Neural crest cell (in vitro differentiated cells): ENCODE measurements around the gene MLIP. TPM values are rescaled to one million over a fixed set of nuclear protein-coding genes. Genes with fewer than 3 reads are reported as not detected.

ENCODE experiments used
- DNase-seq: peaks from one replicate; pipeline ENCODE4 v3.0.0; 2021; ENCODE audit warnings: low read depth, mixed read lengths, low spot score
- H3K27ac Mint-ChIP-seq: one replicate; pipeline ENCODE4 v1.8.0; 2021; ENCODE audit warnings: mild to moderate bottlenecking, mixed read lengths; ENCODE audit not compliant: unreplicated experiment
- H3K27me3 Mint-ChIP-seq: 2 replicates; pipeline ENCODE4 v1.8.0; 2021; ENCODE audit warnings: low read depth, mild to moderate bottlenecking, mixed read lengths
- H3K36me3 Mint-ChIP-seq: 2 replicates; pipeline ENCODE4 v1.8.0; 2021; ENCODE audit warnings: low read depth, mild to moderate bottlenecking, mixed read lengths
- H3K4me1 Mint-ChIP-seq: 2 replicates; pipeline ENCODE4 v1.8.0; 2021; ENCODE audit warnings: mixed read lengths
- H3K4me3 Mint-ChIP-seq: one replicate; pipeline ENCODE4 v1.8.0; 2021; ENCODE audit warnings: mild to moderate bottlenecking, mixed read lengths
- H3K9me3 Mint-ChIP-seq: 2 replicates; pipeline ENCODE4 v1.8.0; 2021; ENCODE audit warnings: mixed read lengths
- long read RNA-seq: library from polyadenylated mRNA; unstranded; transcript quantifications from one replicate; pipeline ENCODE4 v2.0.0, GENCODE V29; 2020
- total RNA-seq: library from RNA; stranded (reverse); gene quantifications from 2 replicates; pipeline ENCODE4 v1.2.1, GENCODE V29; 2021
- TF ChIP-seq, protein P1 (sequence below): fragments of 200-600 bp; sonication (generic); conservative IDR thresholded peaks from 2 replicates; pipeline ENCODE4 v1.5.0; 2021; ENCODE audit warnings: antibody characterized with exemption, mild to moderate bottlenecking

The MLIP gene, protein sequence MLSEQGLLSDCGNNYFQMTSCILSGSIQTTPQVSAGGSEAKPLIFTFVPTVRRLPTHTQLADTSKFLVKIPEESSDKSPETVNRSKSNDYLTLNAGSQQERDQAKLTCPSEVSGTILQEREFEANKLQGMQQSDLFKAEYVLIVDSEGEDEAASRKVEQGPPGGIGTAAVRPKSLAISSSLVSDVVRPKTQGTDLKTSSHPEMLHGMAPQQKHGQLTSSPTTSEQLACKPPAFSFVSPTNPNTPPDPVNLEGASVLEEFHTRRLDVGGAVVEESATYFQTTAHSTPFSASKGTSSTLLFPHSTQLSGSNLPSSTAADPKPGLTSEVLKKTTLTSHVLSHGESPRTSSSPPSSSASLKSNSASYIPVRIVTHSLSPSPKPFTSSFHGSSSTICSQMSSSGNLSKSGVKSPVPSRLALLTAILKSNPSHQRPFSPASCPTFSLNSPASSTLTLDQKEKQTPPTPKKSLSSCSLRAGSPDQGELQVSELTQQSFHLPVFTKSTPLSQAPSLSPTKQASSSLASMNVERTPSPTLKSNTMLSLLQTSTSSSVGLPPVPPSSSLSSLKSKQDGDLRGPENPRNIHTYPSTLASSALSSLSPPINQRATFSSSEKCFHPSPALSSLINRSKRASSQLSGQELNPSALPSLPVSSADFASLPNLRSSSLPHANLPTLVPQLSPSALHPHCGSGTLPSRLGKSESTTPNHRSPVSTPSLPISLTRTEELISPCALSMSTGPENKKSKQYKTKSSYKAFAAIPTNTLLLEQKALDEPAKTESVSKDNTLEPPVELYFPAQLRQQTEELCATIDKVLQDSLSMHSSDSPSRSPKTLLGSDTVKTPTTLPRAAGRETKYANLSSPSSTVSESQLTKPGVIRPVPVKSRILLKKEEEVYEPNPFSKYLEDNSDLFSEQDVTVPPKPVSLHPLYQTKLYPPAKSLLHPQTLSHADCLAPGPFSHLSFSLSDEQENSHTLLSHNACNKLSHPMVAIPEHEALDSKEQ
- not detected in 2 replicates for total RNA-seq
- long read RNA-seq, result 0 reads

DNA sequence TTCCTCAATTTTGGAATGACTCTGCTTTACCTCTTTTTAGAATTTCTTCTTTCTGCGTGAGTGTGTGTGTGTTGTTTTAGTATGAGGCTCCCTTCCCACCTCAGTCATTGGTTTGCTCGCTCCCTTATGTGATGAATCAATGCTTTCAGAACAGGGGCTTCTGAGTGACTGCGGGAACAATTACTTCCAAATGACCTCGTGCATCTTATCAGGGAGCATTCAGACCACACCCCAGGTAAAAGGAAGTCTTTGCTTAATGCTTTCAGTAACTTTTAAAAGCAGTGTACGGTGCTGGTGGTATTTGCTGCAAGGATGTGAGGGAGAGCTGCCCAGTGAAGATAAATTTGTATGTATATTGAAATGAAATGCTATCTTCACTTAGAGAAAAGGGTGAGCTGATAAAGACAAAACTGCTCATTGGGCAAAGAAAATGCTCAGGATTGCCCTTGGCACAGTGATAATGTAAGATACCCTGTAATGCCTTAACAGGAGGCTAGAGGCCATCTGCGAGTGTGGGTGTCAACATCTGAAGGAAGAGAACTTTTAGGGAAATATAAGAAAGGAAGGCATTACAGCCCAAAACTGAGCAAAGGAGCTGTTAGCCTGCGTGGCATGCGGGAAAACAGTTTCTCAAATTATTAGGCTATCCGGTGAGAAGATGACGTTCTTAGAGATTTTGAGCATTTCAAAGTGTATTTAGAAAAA lies at the start of gene MLIP:
Gene MLIP (plus strand): TSS at position 103 of the 705 bp plus-strand sequence. CDS start 37 bp downstream, at position 140.
- TF ChIP-seq, protein P1, sequence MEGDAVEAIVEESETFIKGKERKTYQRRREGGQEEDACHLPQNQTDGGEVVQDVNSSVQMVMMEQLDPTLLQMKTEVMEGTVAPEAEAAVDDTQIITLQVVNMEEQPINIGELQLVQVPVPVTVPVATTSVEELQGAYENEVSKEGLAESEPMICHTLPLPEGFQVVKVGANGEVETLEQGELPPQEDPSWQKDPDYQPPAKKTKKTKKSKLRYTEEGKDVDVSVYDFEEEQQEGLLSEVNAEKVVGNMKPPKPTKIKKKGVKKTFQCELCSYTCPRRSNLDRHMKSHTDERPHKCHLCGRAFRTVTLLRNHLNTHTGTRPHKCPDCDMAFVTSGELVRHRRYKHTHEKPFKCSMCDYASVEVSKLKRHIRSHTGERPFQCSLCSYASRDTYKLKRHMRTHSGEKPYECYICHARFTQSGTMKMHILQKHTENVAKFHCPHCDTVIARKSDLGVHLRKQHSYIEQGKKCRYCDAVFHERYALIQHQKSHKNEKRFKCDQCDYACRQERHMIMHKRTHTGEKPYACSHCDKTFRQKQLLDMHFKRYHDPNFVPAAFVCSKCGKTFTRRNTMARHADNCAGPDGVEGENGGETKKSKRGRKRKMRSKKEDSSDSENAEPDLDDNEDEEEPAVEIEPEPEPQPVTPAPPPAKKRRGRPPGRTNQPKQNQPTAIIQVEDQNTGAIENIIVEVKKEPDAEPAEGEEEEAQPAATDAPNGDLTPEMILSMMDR, result no peak
- H3K4me3 Mint-ChIP-seq, result no peak within 1 kb of the TSS
- DNase-seq, result no peak
- no peak within 1 kb of the TSS for H3K27ac Mint-ChIP-seq
- H3K9me3 Mint-ChIP-seq, result peaks cover 10% of the 10 kb centered on the region
- H3K4me1 Mint-ChIP-seq, result peaks cover 8% of the 10 kb centered on the region
- H3K27me3 Mint-ChIP-seq, result no peaks in the 10 kb centered on the region
- no peaks in the 10 kb centered on the region for H3K36me3 Mint-ChIP-seq

DNA sequence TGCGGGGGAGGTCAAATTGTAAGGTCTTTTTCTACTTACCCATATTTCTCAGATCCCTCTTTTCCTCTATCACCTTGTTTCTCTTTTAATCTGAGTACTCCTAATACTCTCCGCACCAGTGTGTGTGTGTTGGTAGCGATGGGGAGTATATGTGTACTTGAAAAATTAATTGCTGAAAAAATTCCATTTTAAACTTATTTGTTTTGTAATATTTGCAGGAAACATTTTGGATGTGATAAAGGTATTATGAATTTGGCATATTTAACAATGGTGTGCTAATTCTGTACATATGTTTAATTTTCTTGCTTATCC lies 48.1 kb upstream of the MLIP start:
- DNase-seq, result no peak
- no peak overlapping the region for H3K27ac Mint-ChIP-seq
- no peaks in the 10 kb centered on the region for H3K27me3 Mint-ChIP-seq
- no peaks in the 10 kb centered on the region for H3K9me3 Mint-ChIP-seq
- TF ChIP-seq, protein P1, result no peak
- no peaks in the 10 kb centered on the region for H3K4me1 Mint-ChIP-seq
- H3K4me3 Mint-ChIP-seq, result no peak overlapping the region
- H3K36me3 Mint-ChIP-seq, result no peaks in the 10 kb centered on the region

- TF ChIP-seq, protein P1, result no peak
- no peak overlapping the region for H3K4me3 Mint-ChIP-seq
- no peaks in the 10 kb centered on the region for H3K9me3 Mint-ChIP-seq
- no peak for DNase-seq
- H3K27me3 Mint-ChIP-seq, result no peaks in the 10 kb centered on the region
- H3K27ac Mint-ChIP-seq, result no peak overlapping the region
- no peaks in the 10 kb centered on the region for H3K36me3 Mint-ChIP-seq
- no peaks in the 10 kb centered on the region for H3K4me1 Mint-ChIP-seq
These were observed 42.5 kb upstream of the MLIP start for GRCh38 chr6:54068694-54069093.

DNA sequence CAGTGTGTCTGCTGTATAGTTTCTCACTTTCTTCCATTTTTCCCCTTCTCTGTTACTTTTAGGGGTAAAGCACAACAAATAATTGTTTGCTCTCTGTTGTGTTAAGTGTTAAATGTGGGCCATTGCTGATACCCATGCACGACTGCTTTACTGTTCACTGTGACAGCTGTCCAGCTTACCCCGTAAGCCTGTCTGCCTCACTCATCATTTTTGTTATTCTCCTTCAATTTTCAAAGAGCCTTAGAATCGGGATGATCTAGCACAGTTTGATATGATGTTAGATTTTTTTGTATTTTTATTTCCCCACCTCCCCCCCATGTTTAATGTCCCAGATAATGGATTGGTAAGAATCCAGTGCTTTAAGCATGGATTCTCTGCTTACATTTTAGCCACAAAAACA lies 41.2 kb upstream of the MLIP start:
- Mint-ChIP-seq H3K27me3 (no peaks in the 10 kb centered on the region), H3K4me1 (no peaks in the 10 kb centered on the region), H3K36me3 (no peaks in the 10 kb centered on the region), H3K9me3 (no peaks in the 10 kb centered on the region), H3K27ac (no peak overlapping the region), H3K4me3 (no peak overlapping the region)
- DNase-seq, result no peak
- TF ChIP-seq, protein P1, result no peak

DNA sequence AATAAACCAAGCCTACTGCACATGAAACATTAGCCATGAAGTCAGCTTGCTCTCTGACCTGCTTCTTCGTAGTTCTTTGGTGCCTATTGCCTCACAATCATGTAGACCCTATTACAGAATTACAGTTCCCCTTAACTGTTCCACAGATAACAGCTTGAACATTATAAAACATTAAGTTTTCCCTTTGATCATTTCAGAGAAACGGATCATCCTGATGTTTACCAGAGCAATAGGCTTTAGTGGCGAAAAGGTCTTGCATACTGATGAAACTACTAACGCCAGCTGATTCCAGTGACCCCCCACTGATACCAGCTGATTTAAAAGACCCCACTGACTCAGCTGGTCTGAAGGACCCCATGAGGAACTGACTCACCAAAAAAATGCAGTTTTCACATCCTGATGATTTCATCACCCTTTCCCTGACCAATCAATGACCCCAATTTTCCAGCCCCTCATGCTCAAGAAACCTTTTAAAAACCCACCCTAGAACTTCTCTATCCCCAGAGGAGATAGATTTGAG lies 39.4 kb upstream of the MLIP start:
- Mint-ChIP-seq H3K9me3 (no peaks in the 10 kb centered on the region), H3K27ac (no peak overlapping the region), H3K4me1 (no peaks in the 10 kb centered on the region), H3K36me3 (no peaks in the 10 kb centered on the region), H3K27me3 (no peaks in the 10 kb centered on the region), H3K4me3 (no peak overlapping the region)
- DNase-seq, result no peak
- TF ChIP-seq, protein P1, result no peak
